Tibial artery (tissue), 4 donors: ENCODE data around the gene LIN28A.

Experiments used
- DNase-seq, 2 donors: peaks; one replicate each; pipeline ENCODE4 v3.0.0-alpha.2; 2019
- H3K27ac ChIP-seq, 2 donors: fragments of 200-600 bp; sonication (generic) in 1 of 2; 1 replicate in 1 of 2; 2 replicates in 1 of 2; pipeline ENCODE4 v1.5.1; 2018 to 2019; ENCODE audit warnings: mild to moderate bottlenecking in 1 of 2
- H3K27me3 ChIP-seq, 2 donors: fragments of 200-600 bp; sonication (generic) in 1 of 2; one replicate each; pipeline versions ENCODE4 v1.5.1 to v1.6.0; 2016 to 2019
- H3K36me3 ChIP-seq, 3 donors: fragments of 200-600 bp; sonication (generic) in 2 of 3; one replicate each; pipeline ENCODE4 v1.5.1; 2016 to 2019; ENCODE audit warnings: mild to moderate bottlenecking in 2 of 3
- H3K4me1 ChIP-seq, 4 donors: fragments of 200-600 bp; sonication (generic) in 2 of 4; 1 replicate in 3 of 4; 2 replicates in 1 of 4; pipeline ENCODE4 v1.5.1; 2016 to 2019
- H3K4me3 ChIP-seq, 2 donors: fragments of 200-600 bp; sonication (generic) in 1 of 2; 1 replicate in 1 of 2; 2 replicates in 1 of 2; pipeline ENCODE4 v1.5.1; 2018 to 2019; ENCODE audit warnings: mild to moderate bottlenecking in 2 of 2
- H3K9me3 ChIP-seq, 3 donors: fragments of 200-600 bp; sonication (generic) in 1 of 3; one replicate each; pipeline ENCODE4 v1.5.1; 2016 to 2019
- CTCF ChIP-seq, 2 experiments: fragments of 200-600 bp in 1 of 2; fragments of 450-650 bp in 1 of 2; IDR thresholded peaks; one replicate each; pipeline ENCODE4 v1.5.1; 2017 to 2019; ENCODE audit warnings: antibody characterized with exemption in 2 of 2, mild to moderate bottlenecking in 1 of 2, moderate library complexity in 1 of 2
- intact Hi-C: fragments of 100-400 bp; cut with DNase I; formaldehyde crosslinking; loops from one replicate; pipeline ENCODE4 v1.15.0; 2023; ENCODE audit warnings: low total_unique reads

LIN28A gene

GRCh38 chr1:26468911-26469310 is 58.3 kb downstream of the LIN28A start:
- H3K4me3 ChIP-seq = no peak overlapping the region
- intact Hi-C loops = no loop called here
- no peak for DNase-seq

GRCh38 chr1:26469558-26469957 is 58.9 kb downstream of the LIN28A start:
- no peak for TF ChIP-seq CTCF (IDR thresholded peaks at IDR 0.05)
- H3K9me3 ChIP-seq = no peaks in the 10 kb centered on the region
- intact Hi-C loops = no loop called here
- DNase-seq = no peak
- H3K36me3 ChIP-seq = peaks cover 25 to 58% (median 45%) of the 10 kb centered on the region in 3 donors
- no peak overlapping the region for H3K27ac ChIP-seq
- H3K4me3 ChIP-seq = no peak overlapping the region
- peaks cover 0 to 29% (median 24%) of the 10 kb centered on the region in 4 donors for H3K4me1 ChIP-seq
- no peaks in the 10 kb centered on the region for H3K27me3 ChIP-seq

More at GRCh38 chr1:26468911-26469310, 58.3 kb downstream of the LIN28A start:
- no peak for TF ChIP-seq CTCF (IDR thresholded peaks at IDR 0.05)
- Histone ChIP-seq H3K27me3 (no peaks in the 10 kb centered on the region), H3K9me3 (no peaks in the 10 kb centered on the region), H3K4me1 (peaks cover 0 to 23% (median 21%) of the 10 kb centered on the region in 4 donors), H3K36me3 (peaks cover 23 to 58% (median 38%) of the 10 kb centered on the region in 3 donors), H3K27ac (no peak overlapping the region)

- peaks cover 21 to 50% (median 38%) of the 10 kb centered on the region in 3 donors for H3K36me3 ChIP-seq
- TF ChIP-seq CTCF (IDR thresholded peaks at IDR 0.05) = no peak
- no peaks in the 10 kb centered on the region for H3K27me3 ChIP-seq
- H3K27ac ChIP-seq = peak overlapping the region in 1 of 2 donors; percentile 99
- peak overlapping the region; percentile 95 to 99 for H3K4me3 ChIP-seq
- no peaks in the 10 kb centered on the region for H3K9me3 ChIP-seq
- DNase-seq = no peak
- intact Hi-C loops = no loop called here
- peaks cover 0 to 30% (median 24%) of the 10 kb centered on the region in 4 donors for H3K4me1 ChIP-seq
These were observed 60.4 kb downstream of the LIN28A start for GRCh38 chr1:26470878-26471497.

- no peaks in the 10 kb centered on the region for H3K9me3 ChIP-seq
- peaks cover 0 to 30% (median 24%) of the 10 kb centered on the region in 4 donors for H3K4me1 ChIP-seq
- TF ChIP-seq CTCF (IDR thresholded peaks at IDR 0.05) = no peak
- DNase-seq = peak; percentile 71 to 82
- no peaks in the 10 kb centered on the region for H3K27me3 ChIP-seq
- intact Hi-C loops = no loop called here
- peaks cover 19 to 49% (median 38%) of the 10 kb centered on the region in 3 donors for H3K36me3 ChIP-seq
- peak overlapping the region; percentile 95 to 99 for H3K4me3 ChIP-seq
- H3K27ac ChIP-seq = peak overlapping the region; percentile 99 to 100
These were observed 61.1 kb downstream of the LIN28A start for GRCh38 chr1:26471498-26472319.

GRCh38 chr1:26472320-26472900 is 61.8 kb downstream of the LIN28A start, which contains the start of gene HMGN2:
Gene HMGN2, plus strand, starts transcription at chr1:26472440. Its CDS starts 173 bp downstream, at chr1:26472613.
- Histone ChIP-seq H3K9me3 (no peaks in the 10 kb centered on the region), H3K4me1 (peaks cover 0 to 30% (median 24%) of the 10 kb centered on the region in 4 donors), H3K27me3 (no peaks in the 10 kb centered on the region), H3K4me3 (peak within 1 kb of the TSS; percentile 95 to 99), H3K36me3 (peaks cover 25 to 49% (median 38%) of the 10 kb centered on the region in 3 donors), H3K27ac (peak within 1 kb of the TSS; percentile 99 to 100)
- DNase-seq = peak; percentile 93 to 94
- no peak for TF ChIP-seq CTCF (IDR thresholded peaks at IDR 0.05)
- intact Hi-C loops = no loop called here
